GM18519 (cell line): ENCODE measurements around the gene MCAT.

ENCODE experiments used
- ATAC-seq: cut with Tn5 transposase; IDR thresholded peaks from one replicate; pipeline ENCODE4 v1.9.1; 2021; ENCODE audit warnings: mild to moderate bottlenecking, moderate library complexity; ENCODE audit not compliant: unreplicated experiment, low FRiP score

The MCAT gene

GRCh38 chr22:43173976-43174720, 30.9 kb upstream of the MCAT start:
- ATAC-seq: no peak

DNA sequence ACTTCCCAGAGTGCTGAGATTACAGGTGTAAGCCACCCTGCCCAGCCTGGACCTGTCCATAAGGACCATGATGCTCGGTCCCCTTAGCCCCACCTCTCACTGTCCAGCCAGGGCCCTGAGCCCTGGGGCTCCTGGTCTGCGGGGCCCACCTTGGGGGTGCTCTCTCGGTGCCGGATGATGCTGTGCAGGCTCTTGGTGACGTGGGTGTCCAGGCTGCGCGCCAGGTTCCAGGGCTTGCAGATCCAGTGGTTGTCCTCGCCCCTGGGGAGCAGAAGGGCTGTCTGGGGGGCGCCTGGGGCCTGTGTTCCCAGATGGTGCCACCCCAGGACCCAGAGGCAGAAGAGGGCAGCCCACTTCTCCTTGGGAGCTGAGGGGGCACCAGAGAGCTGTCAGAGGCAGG, 30.4 kb upstream of the MCAT start:
- ATAC-seq: no peak

DNA sequence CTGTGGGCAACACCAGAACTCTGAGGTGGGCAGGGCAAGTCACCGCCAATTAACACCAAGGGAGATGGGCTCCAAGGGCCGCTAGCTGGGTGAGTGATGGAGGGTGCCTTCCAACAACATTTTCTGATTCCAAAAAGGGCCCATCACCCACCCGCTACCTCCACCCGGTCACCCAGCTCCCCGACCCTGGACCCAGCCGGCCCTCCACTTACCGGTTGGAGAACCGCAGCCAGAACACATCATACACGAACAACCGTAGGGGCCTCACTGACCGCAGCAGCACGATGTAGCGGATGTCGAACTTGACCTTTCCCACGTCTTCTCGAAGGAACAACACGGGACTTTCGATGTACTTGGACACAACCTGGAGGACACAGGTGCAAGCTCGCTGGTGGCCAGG, 29.0 kb upstream of the MCAT start:
- ATAC-seq: no peak

DNA sequence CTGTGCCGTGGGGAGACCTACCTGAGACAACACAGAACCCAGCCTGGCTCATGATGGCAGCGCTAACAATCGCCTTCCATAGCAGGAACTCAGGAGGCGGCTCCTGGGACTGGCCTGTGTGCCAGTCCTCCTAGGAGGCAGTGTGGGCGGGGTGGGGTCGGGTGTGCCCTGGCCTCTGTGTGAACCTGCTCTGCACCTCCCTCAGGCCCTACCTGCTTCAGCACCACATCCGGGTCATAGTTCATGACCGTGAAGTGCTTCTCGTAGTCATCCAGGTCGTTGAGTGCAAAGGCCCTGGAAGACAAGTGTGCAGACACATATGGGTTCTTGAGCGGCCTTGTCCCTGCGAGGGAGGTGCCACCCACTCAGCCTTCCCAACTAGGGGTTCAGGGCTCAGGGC, 28.4 kb upstream of the MCAT start:
- no peak for ATAC-seq

DNA sequence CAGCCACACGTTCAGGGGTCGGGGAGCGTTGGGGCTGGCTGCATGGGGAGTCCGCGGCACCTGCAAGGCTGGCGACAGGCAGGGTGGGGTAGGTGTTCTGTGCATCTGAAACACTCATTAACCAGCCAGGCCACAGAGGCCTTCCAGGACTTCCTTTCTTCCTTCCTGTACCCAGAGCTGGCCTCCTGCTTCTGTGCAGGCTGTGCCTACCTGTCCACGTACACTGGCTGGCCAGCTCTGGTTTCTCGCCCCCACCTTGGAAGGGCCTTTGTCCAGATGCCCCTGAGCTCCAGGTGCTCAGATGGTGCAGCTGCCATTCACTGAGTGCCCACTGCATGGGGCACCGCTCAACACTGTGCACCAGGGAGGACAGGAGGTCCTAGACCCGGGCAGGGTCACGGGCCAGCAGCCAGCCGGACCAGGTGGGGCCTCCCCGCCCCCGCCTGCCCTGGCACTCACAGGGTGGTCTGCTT, 27.9 kb upstream of the MCAT start:
- no peak for ATAC-seq

DNA sequence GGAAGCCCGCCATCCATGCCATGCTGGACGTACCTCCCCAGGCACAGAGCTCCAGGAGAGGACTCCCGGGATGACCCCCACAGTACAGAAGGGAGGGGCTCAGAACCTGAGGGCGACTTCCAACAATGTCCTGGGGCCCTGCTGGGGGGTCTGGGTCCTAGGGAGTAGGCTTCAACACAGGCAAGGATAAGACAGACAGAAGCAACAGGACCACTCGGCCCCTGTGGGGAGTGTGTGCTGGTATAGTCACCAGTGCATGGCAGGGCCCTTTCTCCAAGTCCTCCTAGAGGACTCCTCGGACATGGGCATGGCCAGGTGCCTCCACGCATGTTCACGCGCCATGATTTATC, 26.9 kb upstream of the MCAT start:
- ATAC-seq: no peak

DNA sequence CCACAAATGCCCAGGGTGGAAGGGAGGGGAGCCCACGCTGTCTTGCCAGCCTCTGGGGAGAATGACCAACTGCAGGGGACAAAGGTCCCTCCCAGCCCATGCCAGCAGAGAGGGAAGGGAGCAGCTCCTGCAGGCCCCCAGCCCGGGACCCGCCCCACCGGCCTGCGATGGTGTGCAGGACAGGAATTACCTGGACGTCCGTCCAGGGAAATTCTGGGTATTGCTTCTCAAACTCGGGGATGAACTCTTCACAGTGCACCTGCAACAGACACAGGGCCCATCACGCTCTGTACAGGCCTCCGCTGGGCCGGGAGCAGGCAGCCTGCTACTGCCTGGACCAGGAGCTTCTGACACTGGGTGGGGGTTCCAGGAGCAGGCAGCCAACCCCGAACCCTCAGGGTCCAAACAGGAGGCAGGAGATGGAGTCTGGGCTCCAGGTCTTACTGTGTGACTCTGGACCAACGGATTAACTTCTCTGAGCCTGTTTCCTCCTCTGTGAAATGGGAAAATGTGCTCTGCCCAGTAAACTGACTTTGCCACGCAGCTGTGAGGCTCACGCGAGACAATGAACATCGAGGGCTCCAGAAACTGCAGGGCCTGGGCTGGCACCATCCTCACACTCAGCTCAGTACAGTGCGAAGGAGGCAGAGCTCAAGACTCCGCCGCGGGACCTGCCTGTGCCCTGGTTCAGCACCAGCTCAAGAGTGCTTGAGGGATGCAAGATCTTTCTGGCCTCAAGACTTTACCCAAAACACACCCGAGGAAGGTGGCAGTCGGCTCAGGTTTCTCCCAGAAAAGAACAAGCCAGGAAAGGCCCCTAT, 26.3 kb upstream of the MCAT start:
- no peak for ATAC-seq

GRCh38 chr22:43168471-43169309, 25.5 kb upstream of the MCAT start:
- ATAC-seq: no peak

DNA sequence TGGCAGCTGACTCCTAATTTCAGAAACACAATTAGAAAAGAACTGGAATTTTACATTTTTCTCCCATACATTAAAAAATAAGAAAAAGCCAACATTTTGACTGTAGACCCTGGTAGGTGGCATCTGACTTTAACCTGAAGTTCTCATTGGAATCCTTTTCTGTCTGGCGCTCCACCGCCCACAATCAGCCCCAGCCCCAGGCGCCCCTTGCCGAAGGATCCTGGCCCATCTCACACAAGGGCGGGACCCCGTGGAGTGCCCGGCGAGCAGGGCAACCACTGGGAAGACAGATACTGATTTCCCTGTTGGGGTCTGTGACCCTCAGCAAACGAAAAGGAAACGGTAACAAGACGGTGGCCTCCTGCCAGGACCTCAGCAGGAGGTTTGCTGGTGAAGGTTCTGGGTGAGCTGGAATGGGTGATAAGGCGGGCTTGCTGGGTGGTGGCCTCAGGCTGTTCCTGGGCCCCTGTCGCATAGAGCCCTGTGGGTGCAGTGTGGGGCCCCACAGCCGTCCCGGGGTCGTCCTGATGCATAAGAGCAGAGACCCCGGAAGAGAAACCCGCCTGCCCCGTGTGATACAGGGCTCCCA, 23.9 kb upstream of the MCAT start:
- no peak for ATAC-seq

GRCh38 chr22:43166132-43166930, 23.1 kb upstream of the MCAT start:
- ATAC-seq: no peak

DNA sequence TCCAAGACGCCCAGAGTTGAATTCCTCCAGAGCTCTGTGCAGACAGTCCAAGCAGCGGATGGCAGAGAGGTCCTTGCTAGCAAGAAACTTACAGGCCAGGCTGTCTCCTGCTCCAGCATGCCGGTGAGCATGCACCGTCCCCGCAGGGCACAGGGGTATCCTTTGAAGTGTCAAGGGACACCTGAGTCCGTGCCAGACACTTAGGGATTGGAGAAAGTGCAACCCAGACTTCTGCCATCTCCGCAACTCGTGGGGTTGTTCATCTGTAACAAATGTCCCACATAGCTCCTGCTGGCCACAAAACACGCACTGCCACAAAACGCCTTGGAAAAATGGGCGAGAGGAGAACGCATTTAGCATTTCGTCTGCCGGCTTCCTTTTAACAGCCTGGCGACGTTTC, 21.4 kb upstream of the MCAT start:
- no peak for ATAC-seq

GRCh38 chr22:43163241-43163795, 20.1 kb upstream of the MCAT start:
- ATAC-seq: no peak

DNA sequence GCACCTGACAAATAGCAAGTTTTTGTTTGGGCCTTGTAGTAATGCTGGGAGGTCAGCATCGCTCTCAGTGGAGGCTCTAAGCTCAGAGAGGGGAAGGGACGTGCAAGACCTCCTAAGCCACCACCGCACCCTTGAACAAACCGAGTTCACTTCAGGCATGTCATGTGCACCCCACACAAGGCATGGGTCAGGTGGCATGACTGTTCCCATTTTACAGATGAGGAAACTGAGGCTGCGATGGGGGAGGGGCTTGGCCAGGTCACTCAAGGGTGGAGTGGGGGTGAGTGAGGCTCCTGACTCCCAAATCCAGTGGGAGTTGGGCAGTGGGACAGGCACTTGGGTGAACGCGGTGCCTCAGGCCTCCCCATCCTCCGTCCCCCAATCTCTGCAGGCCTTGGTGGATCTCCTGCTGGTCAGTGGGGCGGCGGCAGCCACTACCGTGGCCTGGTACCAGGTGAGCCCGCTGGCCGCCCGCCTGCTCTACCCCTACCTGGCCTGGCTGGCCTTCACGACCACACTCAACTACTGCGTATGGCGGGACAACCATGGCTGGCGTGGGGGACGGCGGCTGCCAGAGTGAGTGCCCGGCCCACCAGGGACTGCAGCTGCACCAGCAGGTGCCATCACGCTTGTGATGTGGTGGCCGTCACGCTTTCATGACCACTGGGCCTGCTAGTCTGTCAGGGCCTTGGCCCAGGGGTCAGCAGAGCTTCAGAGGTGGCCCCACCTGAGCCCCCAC, 19.4 kb upstream of the MCAT start:
- no peak for ATAC-seq

DNA sequence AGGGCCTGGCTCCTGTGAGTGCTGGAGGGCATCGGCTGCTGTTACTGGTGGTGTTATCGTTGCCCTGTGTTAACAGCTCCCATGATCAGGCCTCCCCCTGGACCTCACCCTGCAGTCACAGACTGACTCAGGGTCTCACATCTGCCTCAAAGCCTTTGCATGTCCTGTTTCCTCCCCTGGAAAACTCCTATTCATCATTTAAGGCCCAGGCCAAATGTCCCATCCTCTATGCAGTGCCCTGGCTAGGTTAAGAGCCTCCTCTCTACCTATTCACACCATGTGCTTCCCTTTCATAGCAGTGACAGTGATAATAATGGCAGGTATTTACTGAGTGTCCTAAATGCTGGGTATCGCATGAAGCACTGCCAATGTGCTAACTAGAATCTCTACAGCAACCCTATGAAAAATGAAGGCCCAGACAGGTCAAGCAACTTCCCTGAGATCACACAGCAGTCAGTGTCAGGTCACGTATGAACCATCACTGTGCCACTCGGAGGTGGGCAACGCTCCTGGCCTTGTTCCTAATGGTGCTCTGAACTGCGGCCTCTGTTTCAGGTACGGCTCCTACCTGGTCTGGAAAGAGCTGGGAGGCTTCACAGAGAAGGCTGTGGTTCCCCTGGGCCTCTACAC, 17.4 kb upstream of the MCAT start:
- ATAC-seq: no peak

GRCh38 chr22:43159484-43160178, 16.4 kb upstream of the MCAT start:
- ATAC-seq: no peak

DNA sequence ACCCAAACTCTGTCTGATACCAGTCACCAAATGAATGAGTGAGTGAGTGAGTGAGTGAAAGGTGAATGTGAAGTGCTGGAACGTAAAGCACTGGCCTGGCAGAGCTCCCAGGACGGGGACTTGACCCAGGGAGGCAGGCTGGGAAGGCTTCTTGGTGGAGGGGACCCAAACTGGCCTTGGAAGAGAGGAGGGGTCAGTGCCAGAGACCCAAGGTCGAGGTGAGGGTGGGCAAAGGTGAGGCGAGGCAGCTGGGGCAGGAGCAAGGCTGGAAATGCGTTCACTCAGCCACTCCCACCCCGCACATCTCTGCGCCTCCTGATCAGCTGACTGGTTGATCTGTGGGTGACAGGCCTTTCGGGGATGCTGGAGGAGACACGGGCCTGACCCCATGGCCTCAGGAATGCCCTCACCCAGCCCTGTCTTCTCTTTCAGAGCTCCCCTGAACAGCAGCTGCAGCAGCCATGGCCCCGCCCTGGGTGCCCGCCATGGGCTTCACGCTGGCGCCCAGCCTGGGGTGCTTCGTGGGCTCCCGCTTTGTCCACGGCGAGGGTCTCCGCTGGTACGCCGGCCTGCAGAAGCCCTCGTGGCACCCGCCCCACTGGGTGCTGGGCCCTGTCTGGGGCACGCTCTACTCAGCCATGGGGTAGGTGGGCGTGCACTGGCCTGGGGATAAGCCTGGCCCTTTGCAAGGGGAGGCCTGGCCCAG, 15.7 kb upstream of the MCAT start:
- ATAC-seq: no peak

DNA sequence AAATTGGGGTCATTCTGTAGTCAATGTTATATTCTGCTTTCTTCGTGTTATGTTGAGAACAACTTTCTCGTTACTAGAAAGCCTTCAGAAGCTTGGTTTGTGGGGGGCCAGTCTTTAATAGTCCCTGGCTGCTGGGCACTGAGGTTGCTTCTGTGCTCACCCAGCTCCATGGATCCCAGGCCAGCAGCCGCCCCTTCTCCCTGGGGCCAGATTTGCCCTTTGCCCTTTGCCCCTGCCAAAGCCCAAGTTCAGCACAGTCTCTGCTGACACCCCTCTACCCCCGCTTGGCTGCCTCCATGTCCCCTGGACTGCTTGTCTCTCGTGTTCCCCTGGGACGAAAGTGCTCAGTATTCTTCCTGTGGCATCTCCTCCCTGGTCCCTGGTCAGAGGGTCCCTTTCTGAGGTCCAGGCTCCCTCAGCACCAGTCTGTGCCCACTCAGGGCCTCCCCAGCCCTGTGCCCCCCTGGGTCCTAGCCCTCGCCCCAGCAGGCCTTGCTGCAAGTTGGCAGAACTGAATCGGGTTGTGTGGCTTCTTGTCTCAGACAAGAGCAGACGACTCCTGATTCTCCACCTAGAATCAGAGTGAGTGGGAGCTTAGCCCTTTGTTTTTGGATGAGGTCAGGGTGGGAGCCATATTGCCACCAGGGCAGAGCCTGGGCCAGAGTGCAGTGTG, 14.8 kb upstream of the MCAT start:
- ATAC-seq: no peak
